Fibroblast of mammary gland (primary cell): ENCODE results near the gene WRAP73.
A peak's percentile ranks its signal among the peaks of the same experiment; 100 is the strongest.

Experiments used
- DNase-seq: peaks from one replicate; pipeline ENCODE4 v3.0.0-alpha.2; 2010; ENCODE audit warnings: low read depth
- H3K4me3 ChIP-seq: 2 replicates; pipeline ENCODE4 v1.5.1; 2011; ENCODE audit warnings: low read depth, mild to moderate bottlenecking, low read length, moderate library complexity; ENCODE audit not compliant: control insufficient read depth
- CTCF ChIP-seq: conservative IDR thresholded peaks from 2 replicates; pipeline ENCODE4 v1.5.1; 2011; ENCODE audit warnings: low read depth, low read length, inconsistent platforms; ENCODE audit not compliant: control insufficient read depth, insufficient read depth

Gene WRAP73

GRCh38 chr1:3669421-3669821, 19.5 kb upstream of the WRAP73 start:
- H3K4me3 ChIP-seq, result no peak overlapping the region
- TF ChIP-seq CTCF, result no peak
- DNase-seq, result no peak

GRCh38 chr1:3668585-3669300, 18.8 kb upstream of the WRAP73 start:
- no peak for TF ChIP-seq CTCF
- H3K4me3 ChIP-seq, result no peak overlapping the region

GRCh38 chr1:3668148-3668547, 18.2 kb upstream of the WRAP73 start:
- no peak for DNase-seq
- H3K4me3 ChIP-seq, result no peak overlapping the region
- TF ChIP-seq CTCF, result no peak

More at GRCh38 chr1:3668585-3669300, 18.8 kb upstream of the WRAP73 start:
- peak; percentile 16 for DNase-seq

DNA sequence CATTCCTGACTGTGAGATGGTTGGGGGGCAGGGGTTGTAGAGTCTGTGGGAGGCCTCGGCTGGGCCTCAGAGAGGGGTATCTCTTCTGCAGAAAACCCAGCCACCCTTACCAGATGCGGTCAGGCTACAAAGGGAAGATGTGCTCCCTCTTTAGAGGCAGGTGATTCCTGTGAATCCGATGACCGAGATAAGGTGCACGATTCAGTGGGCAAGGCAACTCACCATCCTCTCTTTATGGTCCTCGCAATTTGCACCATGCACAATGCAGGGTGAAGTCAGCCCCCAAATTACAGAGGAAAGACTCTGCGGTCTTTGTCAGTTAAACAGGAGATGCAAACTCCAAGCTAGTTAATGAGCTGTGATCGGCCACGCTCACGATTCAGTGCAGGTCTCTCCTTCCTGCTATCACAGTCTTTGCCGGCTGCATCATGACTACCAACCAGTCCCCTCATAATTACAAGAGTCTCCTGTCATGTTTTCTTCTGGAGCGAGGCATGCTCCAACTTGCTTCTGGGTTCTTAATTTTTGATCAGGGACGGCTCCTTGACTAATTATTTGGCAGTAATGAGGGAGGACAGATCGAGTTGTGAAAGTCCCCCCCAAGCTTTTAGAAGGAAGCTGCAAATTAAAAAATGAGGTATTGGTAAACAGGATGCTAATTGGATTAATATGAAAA, 14.9 kb upstream of the WRAP73 start:
- H3K4me3 ChIP-seq, result no peak overlapping the region
- TF ChIP-seq CTCF, result no peak
- DNase-seq, result no peak

- H3K4me3 ChIP-seq, result no peak overlapping the region
Measured at GRCh38 chr1:3663999-3664699, 14.2 kb upstream of the WRAP73 start.

DNA sequence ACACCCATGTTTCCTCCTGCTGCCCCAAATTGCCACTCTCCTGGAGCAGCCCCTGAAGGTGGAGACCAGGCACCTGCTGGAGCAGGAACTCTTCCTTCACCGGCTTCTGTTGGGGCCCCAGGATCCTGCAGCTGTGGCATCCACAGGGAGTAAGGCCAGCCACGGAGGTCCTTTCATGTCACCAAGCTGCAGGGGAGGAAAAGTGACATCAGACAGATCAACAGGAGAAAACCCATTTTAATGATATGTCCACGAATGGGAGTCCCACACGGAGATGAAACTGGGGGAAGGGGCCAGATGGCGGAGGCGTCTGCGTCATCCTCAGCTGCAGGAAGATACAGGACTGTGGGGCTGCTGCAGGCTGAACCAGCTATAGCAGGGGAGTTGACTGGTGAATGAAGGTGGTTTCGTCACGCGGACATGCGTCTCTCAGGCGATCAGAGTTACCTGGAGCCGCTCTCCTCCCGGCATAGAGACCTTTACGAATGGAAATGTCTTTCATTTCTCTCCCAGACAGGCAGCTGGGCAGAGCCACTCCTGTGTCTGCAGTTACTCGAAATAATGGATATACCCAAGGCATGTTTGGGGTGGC, 12.3 kb upstream of the WRAP73 start:
- H3K4me3 ChIP-seq, result no peak overlapping the region
- TF ChIP-seq CTCF, result no peak

More at GRCh38 chr1:3663999-3664699, 14.2 kb upstream of the WRAP73 start:
- no peak for TF ChIP-seq CTCF
- no peak for DNase-seq

More for the DNA sequence above, 12.3 kb upstream of the WRAP73 start:
- DNase-seq, result no peak
